Gastroesophageal sphincter (tissue), 4 donors: ENCODE measurements around the gene TPCN1. TPM values are rescaled to one million over a fixed set of nuclear protein-coding genes. Genes with fewer than 3 reads are reported as not detected.

Source experiments
- ATAC-seq: fragments of 150-250 bp; one replicate; pipeline ENCODE4 v1.9.1; 2016; ENCODE audit warnings: mild to moderate bottlenecking, moderate library complexity
- H3K27ac ChIP-seq, 4 donors: fragments of 200-600 bp; sonication (generic) in 3 of 4; 1 replicate in 3 of 4; 2 replicates in 1 of 4; pipeline ENCODE4 v1.5.1; 2016 to 2019
- H3K27me3 ChIP-seq: fragments of 200-600 bp; sonication (generic); one replicate; pipeline ENCODE4 v1.5.1; 2019
- H3K36me3 ChIP-seq, 2 donors: fragments of 200-600 bp; sonication (generic); one replicate each; pipeline ENCODE4 v1.5.1; 2019; ENCODE audit warnings: control low read depth in 1 of 2
- H3K4me1 ChIP-seq, 3 donors: fragments of 200-600 bp; sonication (generic); 1 replicate in 2 of 3; 2 replicates in 1 of 3; pipeline ENCODE4 v1.5.1; 2016 to 2019; ENCODE audit warnings: control low read depth in 2 of 3
- H3K4me3 ChIP-seq, 2 donors: fragments of 200-600 bp; sonication (generic); one replicate each; pipeline ENCODE4 v1.5.1; 2019; ENCODE audit warnings: mild to moderate bottlenecking in 1 of 2, moderate library complexity in 1 of 2
- H3K9me3 ChIP-seq, 3 donors: fragments of 200-600 bp; sonication (generic); one replicate each; pipeline ENCODE4 v1.5.1; 2017 to 2019; ENCODE audit warnings: control low read depth in 2 of 3
- EP300 ChIP-seq: sonication (generic); formaldehyde crosslinking; IDR thresholded peaks from one replicate; pipeline ENCODE4 v1.6.1; 2017; ENCODE audit warnings: antibody characterized with exemption, mild to moderate bottlenecking
- POLR2A ChIP-seq, 2 donors: fragments of 450-650 bp; IDR thresholded peaks; one replicate each; pipeline ENCODE4 v1.6.1; 2017; ENCODE audit warnings: antibody characterized with exemption in 2 of 2, mild to moderate bottlenecking in 2 of 2, moderate library complexity in 1 of 2
- POLR2AphosphoS5 ChIP-seq: sonication (generic); formaldehyde crosslinking; IDR thresholded peaks from one replicate; pipeline ENCODE4 v1.6.1; 2017; ENCODE audit warnings: antibody characterized with exemption
- WGBS, 2 donors: methylation state at CpG; one replicate each; pipeline ENCODE4 v1.1.5; 2018; ENCODE audit warnings: low coverage in 1 of 2; 5-methylcytosine and 5-hydroxymethylcytosine counted together
- total RNA-seq, 4 donors: library from RNA; depleted of rRNA; stranded (reverse); fragments of >200 nt; gene quantifications; one replicate each; pipeline ENCODE4 v1.1.0, GENCODE V29; 2016
- TF ChIP-seq, protein P1 (sequence below), 4 experiments: fragments of 200-600 bp in 2 of 4; fragments of 450-650 bp in 2 of 4; sonication (generic) in 1 of 4; IDR thresholded peaks; one replicate each; pipeline ENCODE4 v1.5.1; 2017 to 2019; ENCODE audit warnings: antibody characterized with exemption in 4 of 4, mild to moderate bottlenecking in 2 of 4, moderate library complexity in 2 of 4

TPCN1 gene
- total RNA-seq, 4 donors from 2014 or later: 24.0 to 47.0 (median 37.3) TPM

DNA sequence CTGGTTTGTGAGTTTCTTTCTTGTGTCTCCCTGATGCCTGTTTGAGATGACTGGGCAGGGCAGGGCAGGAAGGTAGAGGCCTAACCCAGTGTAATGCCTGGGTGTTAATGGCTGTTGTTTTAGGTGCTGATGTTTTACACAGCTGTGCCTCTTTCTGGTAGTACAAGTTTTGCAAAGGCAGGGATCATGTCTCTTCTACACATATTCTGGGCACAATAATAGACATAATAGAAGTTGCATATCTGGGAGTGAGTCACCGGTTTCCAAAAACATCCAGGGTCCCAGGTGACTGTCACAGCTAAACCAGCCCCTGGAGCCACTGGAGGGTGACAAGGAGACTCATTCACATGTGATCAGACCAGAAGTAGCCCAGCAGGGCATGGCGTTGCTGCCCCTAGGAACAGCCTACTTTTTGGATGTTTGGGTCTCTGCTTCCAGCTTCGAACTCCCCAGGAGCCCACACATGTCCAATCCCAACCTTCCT lies 18.1 kb downstream of the TPCN1 start:
- no peaks in the 10 kb centered on the region for H3K27me3 ChIP-seq
- TF ChIP-seq, protein P1, sequence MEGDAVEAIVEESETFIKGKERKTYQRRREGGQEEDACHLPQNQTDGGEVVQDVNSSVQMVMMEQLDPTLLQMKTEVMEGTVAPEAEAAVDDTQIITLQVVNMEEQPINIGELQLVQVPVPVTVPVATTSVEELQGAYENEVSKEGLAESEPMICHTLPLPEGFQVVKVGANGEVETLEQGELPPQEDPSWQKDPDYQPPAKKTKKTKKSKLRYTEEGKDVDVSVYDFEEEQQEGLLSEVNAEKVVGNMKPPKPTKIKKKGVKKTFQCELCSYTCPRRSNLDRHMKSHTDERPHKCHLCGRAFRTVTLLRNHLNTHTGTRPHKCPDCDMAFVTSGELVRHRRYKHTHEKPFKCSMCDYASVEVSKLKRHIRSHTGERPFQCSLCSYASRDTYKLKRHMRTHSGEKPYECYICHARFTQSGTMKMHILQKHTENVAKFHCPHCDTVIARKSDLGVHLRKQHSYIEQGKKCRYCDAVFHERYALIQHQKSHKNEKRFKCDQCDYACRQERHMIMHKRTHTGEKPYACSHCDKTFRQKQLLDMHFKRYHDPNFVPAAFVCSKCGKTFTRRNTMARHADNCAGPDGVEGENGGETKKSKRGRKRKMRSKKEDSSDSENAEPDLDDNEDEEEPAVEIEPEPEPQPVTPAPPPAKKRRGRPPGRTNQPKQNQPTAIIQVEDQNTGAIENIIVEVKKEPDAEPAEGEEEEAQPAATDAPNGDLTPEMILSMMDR (IDR thresholded peaks at IDR 0.05): no peak
- TF ChIP-seq POLR2A (IDR thresholded peaks at IDR 0.05) (no peak), POLR2AphosphoS5 (no peak)
- ATAC-seq: no peak
- WGBS, 2 donors: 70 to 86% methylated on average over 2 to 3 of the region's 3 CpGs
- H3K27ac ChIP-seq: peak overlapping the region in 2 of 4 donors; percentile 11 to 32
- no peak overlapping the region for H3K4me3 ChIP-seq
- H3K4me1 ChIP-seq: peaks cover 0 to 84% (median 9%) of the 10 kb centered on the region in 3 donors
- no peaks in the 10 kb centered on the region for H3K9me3 ChIP-seq
- H3K36me3 ChIP-seq: peaks cover 0 to 59% of the 10 kb centered on the region in 2 donors

DNA sequence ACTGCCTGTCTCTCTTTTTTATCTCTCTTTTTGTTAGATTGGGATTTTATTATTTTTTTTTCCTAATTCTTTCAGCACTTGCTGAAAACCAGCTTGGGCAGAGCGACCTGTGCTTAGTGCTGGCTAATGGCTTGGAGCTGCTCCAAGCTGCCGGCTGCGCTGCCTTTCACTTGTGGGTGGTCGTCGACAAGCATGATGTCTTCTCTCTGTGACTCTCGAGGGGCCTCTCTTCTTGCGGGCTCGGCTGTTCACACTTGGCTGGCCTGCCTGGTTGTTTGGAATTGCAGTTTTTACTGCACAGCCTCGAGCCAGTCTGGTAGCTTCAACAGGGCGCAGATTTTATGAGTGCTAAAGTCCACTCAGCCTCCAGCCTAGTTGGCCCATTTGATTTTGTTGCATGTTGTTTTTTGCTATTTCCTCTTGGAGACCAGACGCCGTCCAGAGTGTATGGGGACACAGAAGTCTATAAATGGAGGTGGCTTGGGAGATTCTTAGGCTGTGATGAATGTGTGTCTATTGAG lies 18.6 kb downstream of the TPCN1 start:
- no peak overlapping the region for H3K4me3 ChIP-seq
- TF ChIP-seq POLR2A (IDR thresholded peaks at IDR 0.05) (no peak), POLR2AphosphoS5 (no peak), EP300 (no peak)
- TF ChIP-seq, protein P1 (IDR thresholded peaks at IDR 0.05): no peak
- peaks cover 0 to 54% of the 10 kb centered on the region in 2 donors for H3K36me3 ChIP-seq
- H3K9me3 ChIP-seq: no peaks in the 10 kb centered on the region
- peaks cover 0 to 90% (median 15%) of the 10 kb centered on the region in 3 donors for H3K4me1 ChIP-seq
- H3K27ac ChIP-seq: peak overlapping the region in 2 of 4 donors; percentile 11 to 32
- whole genome bisulfite sequencing, 2 donors: 45% methylated on average over 12 of the region's 12 CpGs; no CpG with 5 or more reads in 1 of the 2 donors
- no peak for ATAC-seq
- no peaks in the 10 kb centered on the region for H3K27me3 ChIP-seq

DNA sequence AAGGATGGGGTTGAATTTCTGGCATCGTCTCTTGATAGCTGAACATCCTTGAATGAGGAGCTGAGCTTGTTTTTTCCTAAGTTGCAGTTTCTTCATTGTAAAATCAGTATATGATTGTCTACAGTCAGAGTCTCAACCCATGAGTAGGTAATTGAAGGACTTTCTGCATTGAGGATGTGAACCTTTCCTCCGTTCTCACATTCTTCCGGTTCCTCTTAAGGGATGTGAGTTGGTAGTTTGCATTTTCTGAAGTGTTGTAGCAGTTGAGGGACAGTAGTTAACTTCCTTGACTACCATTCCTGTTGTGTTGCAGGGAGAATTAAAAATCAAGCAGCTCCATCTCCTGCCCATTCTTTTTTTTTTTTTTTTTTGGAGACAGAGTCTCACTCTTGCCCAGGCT lies 19.1 kb downstream of the TPCN1 start:
- WGBS, 2 donors: 84 to 100% methylated on average over 3 of the region's 3 CpGs
- Histone ChIP-seq H3K4me1 (peaks cover 0 to 95% (median 17%) of the 10 kb centered on the region in 3 donors), H3K27me3 (no peaks in the 10 kb centered on the region), H3K36me3 (peaks cover 0 to 51% of the 10 kb centered on the region in 2 donors), H3K4me3 (no peak overlapping the region), H3K27ac (peak overlapping the region in 2 of 4 donors; percentile 11 to 32), H3K9me3 (no peaks in the 10 kb centered on the region)
- no peak for ATAC-seq
- no peak for TF ChIP-seq EP300
- TF ChIP-seq POLR2A (IDR thresholded peaks at IDR 0.05): no peak
- TF ChIP-seq POLR2AphosphoS5: no peak
- TF ChIP-seq, protein P1 (IDR thresholded peaks at IDR 0.05): no peak

DNA sequence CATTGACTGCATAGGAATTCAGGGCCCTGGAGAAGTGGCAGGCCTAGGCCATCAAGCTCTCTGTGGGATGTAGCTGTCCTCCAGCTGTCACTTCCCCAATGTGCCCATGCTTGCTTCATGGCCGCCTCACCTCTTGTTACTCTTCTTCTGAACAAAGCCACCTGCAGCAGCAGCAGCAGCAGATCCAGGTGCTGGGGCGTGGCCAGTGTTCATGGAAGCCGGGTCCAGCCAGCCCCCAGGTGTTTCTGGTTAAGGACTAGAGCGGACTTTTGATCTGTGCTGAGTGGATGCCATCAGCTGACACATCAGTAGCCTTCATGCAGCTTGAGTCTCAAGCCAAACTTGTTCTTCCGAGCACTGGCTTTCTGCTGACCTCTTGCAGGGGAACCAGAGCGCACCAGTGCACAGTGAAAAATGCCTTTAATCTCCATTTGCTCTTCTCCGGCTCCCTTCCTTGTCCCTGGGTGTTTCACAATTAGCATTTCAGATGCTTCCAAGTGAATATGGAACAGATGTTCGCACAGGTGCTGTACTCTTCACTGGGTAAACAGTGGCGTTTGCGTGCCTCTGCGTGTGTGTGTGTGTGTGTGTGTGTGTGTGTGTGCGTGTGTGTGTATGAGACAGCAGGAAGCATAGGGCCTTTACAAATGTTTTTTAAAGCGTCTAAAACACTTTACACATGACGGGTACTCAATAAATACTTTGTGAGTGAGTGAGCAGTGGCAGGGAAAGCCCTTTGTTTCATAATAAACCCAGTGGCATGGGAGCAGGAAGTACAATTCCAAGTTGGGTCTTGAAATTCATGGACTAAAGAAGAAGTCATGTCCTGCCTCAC lies 20.1 kb downstream of the TPCN1 start:
- Histone ChIP-seq H3K36me3 (peaks cover 0 to 44% of the 10 kb centered on the region in 2 donors), H3K4me1 (peaks cover 2 to 98% (median 27%) of the 10 kb centered on the region in 3 donors), H3K9me3 (no peaks in the 10 kb centered on the region), H3K4me3 (no peak overlapping the region), H3K27me3 (no peaks in the 10 kb centered on the region), H3K27ac (peak overlapping the region in 3 of 4 donors; percentile 22 to 38 (median 26))
- no peak for ATAC-seq
- TF ChIP-seq, protein P1 (IDR thresholded peaks at IDR 0.05): no peak
- 64 to 100% methylated on average over 2 to 13 of the region's 14 CpGs for WGBS, 2 donors
